Right lobe of liver (tissue), 6 donors: ENCODE measurements around the gene RASGRP4. TPM values are rescaled to one million over a fixed set of nuclear protein-coding genes. Genes with fewer than 3 reads are reported as not detected.

Experiments used
- ATAC-seq, 4 donors: fragments of 200-7000 bp; cut with Tn5 transposase; one replicate each; pipeline ENCODE4 v1.9.1; 2020; ENCODE audit warnings: mild to moderate bottlenecking in 4 of 4, moderate library complexity in 4 of 4
- DNase-seq, 3 donors: peaks; one replicate each; pipeline ENCODE4 v3.0.0-alpha.2; 2020
- H3K27ac ChIP-seq, 3 donors: fragments of 200-600 bp; one replicate each; pipeline ENCODE4 v1.8.0; 2022
- H3K27me3 ChIP-seq, 2 donors: fragments of 200-600 bp; one replicate each; pipeline ENCODE4 v1.8.0; 2022
- H3K36me3 ChIP-seq, 4 donors: fragments of 200-600 bp; sonication (generic) in 1 of 4; one replicate each; pipeline versions ENCODE4 v1.5.1 to v1.8.0; 2017 to 2022; ENCODE audit warnings: control low read depth in 1 of 4
- H3K4me1 ChIP-seq, 4 donors: fragments of 200-600 bp; sonication (generic) in 1 of 4; one replicate each; pipeline versions ENCODE4 v1.5.1 to v1.8.0; 2017 to 2022; ENCODE audit warnings: control low read depth in 1 of 4
- H3K4me3 ChIP-seq, 3 donors: fragments of 200-600 bp; one replicate each; pipeline ENCODE4 v1.8.0; 2022
- H3K9me3 ChIP-seq, 4 donors: fragments of 200-600 bp; sonication (generic) in 1 of 4; one replicate each; pipeline versions ENCODE4 v1.5.1 to v1.8.0; 2017 to 2022; ENCODE audit warnings: control low read depth in 1 of 4
- POLR2A ChIP-seq: fragments of 450-650 bp; IDR thresholded peaks from one replicate; pipeline ENCODE4 v1.6.1; 2017; ENCODE audit warnings: antibody characterized with exemption, mild to moderate bottlenecking
- WGBS: methylation state at CpG from one replicate; pipeline ENCODE4 v1.1.6; 2018; ENCODE audit warnings: low coverage, low lambda C conversion rate; ENCODE audit not compliant: insufficient coverage; ENCODE audit errors: missing lambda C conversion rate; 5-methylcytosine and 5-hydroxymethylcytosine counted together
- intact Hi-C, 2 donors: fragments of 100-400 bp; cut with DNase I; formaldehyde crosslinking; loops; one replicate each; pipeline versions ENCODE4 v1.11.2 to v1.14.1; 2022
- total RNA-seq, 6 experiments: library from RNA; depleted of rRNA in 2 of 6; stranded (reverse); fragments of >200 nt in 2 of 6; fragmentation: NEBNext Ultra II Directional in 3 of 6; extraction: Animal tissue kit (Norgen Biotek cat#: 25700) in 3 of 6; gene quantifications; one replicate each; pipeline versions ENCODE4 v1.1.0 to v1.2.4, GENCODE V29; 2016 to 2023
- TF ChIP-seq, protein P1 (sequence below), 4 donors: fragments of 200-600 bp in 3 of 4; fragments of 450-650 bp in 1 of 4; IDR thresholded peaks; one replicate each; pipeline versions ENCODE4 v1.5.1 to v1.8.0; 2016 to 2022; ENCODE audit warnings: antibody characterized with exemption in 4 of 4, mild to moderate bottlenecking in 2 of 4
- donor health status: DM: no; HTN: yes; CAD: no.
- donor health status: DM: no; HTN: no; CAD: no.
- donor health status: DM: no; HTN: no; CAD: no.
- donor health status: DM: no; HTN: yes; CAD: no.
- donor health status: DM: no; HTN: yes; CAD: no.

Gene RASGRP4
- total RNA-seq, 6 experiments from 2014 or later, result 0.77 to 1.5 (median 0.93) TPM

DNA sequence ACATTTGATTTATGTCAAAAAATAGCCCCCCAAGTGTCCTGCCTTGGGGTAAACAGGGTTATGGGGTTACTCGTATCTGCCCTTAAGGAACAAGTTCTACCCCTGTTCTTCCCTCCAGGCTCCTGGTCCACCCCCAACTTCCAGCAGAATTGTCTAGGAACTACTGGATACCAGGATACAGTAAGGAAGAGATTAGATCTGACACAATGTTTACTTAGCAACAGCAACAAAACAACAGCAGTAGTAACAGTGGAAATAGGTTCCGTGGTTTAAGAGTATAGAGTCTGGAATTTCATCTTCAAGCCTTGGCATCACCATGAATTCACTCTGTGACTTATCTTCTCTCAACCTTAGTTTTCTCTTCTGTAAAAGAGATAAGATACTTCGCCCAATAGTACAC lies 24.9 kb downstream of the RASGRP4 start:
- Histone ChIP-seq H3K4me1 (no peaks in the 10 kb centered on the region), H3K4me3 (no peak overlapping the region), H3K27me3 (no peaks in the 10 kb centered on the region), H3K27ac (no peak overlapping the region), H3K9me3 (no peaks in the 10 kb centered on the region), H3K36me3 (no peaks in the 10 kb centered on the region)
- no peak for TF ChIP-seq POLR2A
- TF ChIP-seq, protein P1, sequence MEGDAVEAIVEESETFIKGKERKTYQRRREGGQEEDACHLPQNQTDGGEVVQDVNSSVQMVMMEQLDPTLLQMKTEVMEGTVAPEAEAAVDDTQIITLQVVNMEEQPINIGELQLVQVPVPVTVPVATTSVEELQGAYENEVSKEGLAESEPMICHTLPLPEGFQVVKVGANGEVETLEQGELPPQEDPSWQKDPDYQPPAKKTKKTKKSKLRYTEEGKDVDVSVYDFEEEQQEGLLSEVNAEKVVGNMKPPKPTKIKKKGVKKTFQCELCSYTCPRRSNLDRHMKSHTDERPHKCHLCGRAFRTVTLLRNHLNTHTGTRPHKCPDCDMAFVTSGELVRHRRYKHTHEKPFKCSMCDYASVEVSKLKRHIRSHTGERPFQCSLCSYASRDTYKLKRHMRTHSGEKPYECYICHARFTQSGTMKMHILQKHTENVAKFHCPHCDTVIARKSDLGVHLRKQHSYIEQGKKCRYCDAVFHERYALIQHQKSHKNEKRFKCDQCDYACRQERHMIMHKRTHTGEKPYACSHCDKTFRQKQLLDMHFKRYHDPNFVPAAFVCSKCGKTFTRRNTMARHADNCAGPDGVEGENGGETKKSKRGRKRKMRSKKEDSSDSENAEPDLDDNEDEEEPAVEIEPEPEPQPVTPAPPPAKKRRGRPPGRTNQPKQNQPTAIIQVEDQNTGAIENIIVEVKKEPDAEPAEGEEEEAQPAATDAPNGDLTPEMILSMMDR (IDR thresholded peaks at IDR 0.05), result no peak
- no peak for ATAC-seq
- no peak for DNase-seq
- 65% methylated on average over 3 of the region's 3 CpGs for WGBS
- intact Hi-C loops, result no loop called here

DNA sequence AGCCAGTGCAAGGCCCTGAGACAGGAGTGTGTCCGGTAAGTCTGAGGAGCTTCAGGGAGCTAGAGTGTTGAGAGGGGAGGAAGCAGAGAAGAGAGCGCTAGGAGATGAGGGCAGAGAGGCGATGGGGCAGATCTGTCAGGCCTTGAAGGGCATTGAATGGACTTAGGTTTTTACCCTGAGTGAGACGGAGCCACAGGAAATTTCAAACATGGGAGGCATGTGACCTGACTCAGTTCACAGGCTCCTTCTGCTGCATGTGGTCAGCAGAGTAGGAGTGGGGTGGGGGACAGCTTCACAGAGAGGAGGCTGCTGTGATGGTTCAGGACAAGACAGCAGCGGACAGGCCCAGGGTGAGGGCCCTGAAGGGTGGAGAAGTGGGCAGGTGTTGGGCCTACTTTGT lies 25.7 kb downstream of the RASGRP4 start:
- Histone ChIP-seq H3K27ac (no peak overlapping the region), H3K4me3 (no peak overlapping the region), H3K4me1 (no peaks in the 10 kb centered on the region), H3K27me3 (no peaks in the 10 kb centered on the region), H3K9me3 (no peaks in the 10 kb centered on the region), H3K36me3 (no peaks in the 10 kb centered on the region)
- no peak for DNase-seq
- 68% methylated on average over 5 of the region's 5 CpGs for WGBS
- no peak for TF ChIP-seq POLR2A
- TF ChIP-seq, protein P1 (IDR thresholded peaks at IDR 0.05), result no peak
- intact Hi-C loops, result no loop called here
- no peak for ATAC-seq

DNA sequence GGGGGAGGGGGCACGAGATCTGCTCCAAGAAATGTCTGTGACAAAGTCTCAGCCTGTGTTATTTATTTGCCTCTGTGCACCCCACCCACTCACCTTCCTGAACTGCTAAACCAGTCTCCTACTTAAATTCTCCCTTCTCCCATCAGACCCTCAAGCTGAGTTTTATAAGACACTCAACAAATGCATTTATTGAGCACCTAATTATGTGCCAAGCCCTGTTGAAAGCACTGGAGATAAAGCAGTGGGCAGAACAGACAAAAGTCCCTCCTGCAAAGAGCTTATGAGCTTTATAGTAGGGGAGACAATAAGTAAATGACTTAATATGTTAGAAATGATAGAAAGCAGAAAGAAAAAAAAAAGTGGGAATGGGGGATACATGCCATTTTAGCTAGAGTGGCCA lies 26.5 kb downstream of the RASGRP4 start:
- Histone ChIP-seq H3K27ac (no peak overlapping the region), H3K9me3 (no peaks in the 10 kb centered on the region), H3K27me3 (no peaks in the 10 kb centered on the region)

DNA sequence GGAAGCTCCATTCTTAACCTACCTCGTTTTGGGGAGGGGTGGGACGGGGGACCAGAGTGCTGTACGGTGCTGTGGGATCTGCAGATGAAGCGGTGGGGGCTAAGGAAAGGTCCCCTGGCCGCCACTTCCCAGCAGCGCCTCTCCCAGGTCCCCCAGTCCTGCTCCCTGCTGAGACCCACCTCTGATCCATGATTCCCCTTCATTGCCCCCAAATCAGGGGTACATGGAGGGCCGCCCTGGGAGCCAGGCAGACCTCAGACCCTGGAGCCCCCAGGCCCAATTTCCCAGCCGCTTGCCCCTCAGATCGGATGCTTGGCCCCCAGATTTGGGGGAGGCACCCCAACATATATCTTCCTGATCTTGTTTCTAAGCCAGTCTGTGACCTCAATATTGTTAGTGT lies 26.9 kb downstream of the RASGRP4 start:
- Histone ChIP-seq H3K9me3 (no peaks in the 10 kb centered on the region), H3K4me3 (no peak overlapping the region), H3K4me1 (no peaks in the 10 kb centered on the region), H3K27ac (no peak overlapping the region), H3K27me3 (no peaks in the 10 kb centered on the region), H3K36me3 (no peaks in the 10 kb centered on the region)
- DNase-seq (no peak), ATAC-seq (no peak)
- TF ChIP-seq, protein P1 (IDR thresholded peaks at IDR 0.05), result no peak
- TF ChIP-seq POLR2A, result no peak
- WGBS, result 20% methylated on average over 1 of the region's 9 CpGs
- intact Hi-C loops, result loop anchor here in 1 of 2 donors (10.0 kb wide), 1 partner anchor 226 kb away; no protein-coding TSS in a partner anchor

More for the DNA sequence above, 26.5 kb downstream of the RASGRP4 start:
- DNase-seq (no peak), ATAC-seq (no peak)
- H3K36me3 ChIP-seq, result no peaks in the 10 kb centered on the region
- WGBS, result 33% methylated on average over 1 of the region's 1 CpG
- intact Hi-C loops, result loop anchor here in 1 of 2 donors (10.0 kb wide), 1 partner anchor 225 kb away; no protein-coding TSS in a partner anchor
- H3K4me3 ChIP-seq, result no peak overlapping the region
- no peaks in the 10 kb centered on the region for H3K4me1 ChIP-seq
- TF ChIP-seq, protein P1 (IDR thresholded peaks at IDR 0.05), result no peak
- no peak for TF ChIP-seq POLR2A
